ENCODE results near the gene SHLD1. TPM values are rescaled to one million over a fixed set of nuclear protein-coding genes. Genes with fewer than 3 reads are reported as not detected.

The SHLD1 gene
- total RNA-seq, 1 donor from 2014 or later: 10.0 TPM

DNA sequence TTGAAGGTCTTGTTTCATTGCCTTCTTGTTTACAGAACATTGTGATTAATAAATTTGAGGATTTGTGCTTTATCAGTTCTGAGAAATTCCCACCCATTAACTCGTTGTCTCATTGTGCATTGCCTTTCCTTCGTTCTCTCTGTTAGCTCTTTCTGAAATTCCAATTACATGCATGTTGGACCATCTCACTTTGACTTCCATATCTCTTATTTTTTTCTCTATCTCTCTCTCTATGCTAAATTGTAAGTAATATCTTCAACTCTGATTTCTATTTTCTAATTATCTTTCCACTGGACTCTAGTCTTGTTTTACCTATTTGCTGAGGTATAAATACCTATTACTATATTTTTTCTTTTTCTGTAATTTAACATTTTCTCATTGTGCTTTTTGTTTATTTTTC lies 92.3 kb downstream of the SHLD1 start:
- Mint-ChIP-seq H3K4me1 (peaks cover 51% of the 10 kb centered on the region), H3K9me3 (peaks cover 12% of the 10 kb centered on the region), H3K27ac (peak overlapping the region; percentile 74), H3K27me3 (ENCODE audit: low read depth) (no peaks in the 10 kb centered on the region), H3K4me3 (no peak overlapping the region), H3K36me3 (peaks cover 2% of the 10 kb centered on the region)
- DNase-seq (ENCODE audit: low spot score in 2 of 2, unreplicated experiment in 2 of 2): no peak
- no peak for TF ChIP-seq CTCF (IDR thresholded peaks at IDR 0.05; ENCODE audit: unreplicated experiment)

- H3K4me3 Mint-ChIP-seq: no peak overlapping the region
- H3K36me3 Mint-ChIP-seq: peaks cover 2% of the 10 kb centered on the region
- H3K27me3 Mint-ChIP-seq (ENCODE audit: low read depth): no peaks in the 10 kb centered on the region
- H3K9me3 Mint-ChIP-seq: peaks cover 12% of the 10 kb centered on the region
- no peak for DNase-seq (ENCODE audit: low spot score in 2 of 2, unreplicated experiment in 2 of 2)
- peaks cover 49% of the 10 kb centered on the region for H3K4me1 Mint-ChIP-seq
- TF ChIP-seq CTCF (IDR thresholded peaks at IDR 0.05; ENCODE audit: unreplicated experiment): no peak
- peak overlapping the region; percentile 74 for H3K27ac Mint-ChIP-seq
These were observed 92.9 kb downstream of the SHLD1 start for GRCh38 chr20:5843054-5843592.

- Mint-ChIP-seq H3K4me1 (peaks cover 47% of the 10 kb centered on the region), H3K27me3 (ENCODE audit: low read depth) (no peaks in the 10 kb centered on the region), H3K27ac (peak overlapping the region; percentile 63), H3K36me3 (peaks cover 2% of the 10 kb centered on the region), H3K9me3 (peaks cover 12% of the 10 kb centered on the region), H3K4me3 (no peak overlapping the region)
- no peak for DNase-seq (ENCODE audit: low spot score in 2 of 2, unreplicated experiment in 2 of 2)
- TF ChIP-seq CTCF (IDR thresholded peaks at IDR 0.05; ENCODE audit: unreplicated experiment): no peak
These were observed 94.0 kb downstream of the SHLD1 start for GRCh38 chr20:5844063-5844681.

GRCh38 chr20:5845681-5846615 lies 95.7 kb downstream of the SHLD1 start:
- peaks cover 2% of the 10 kb centered on the region for H3K36me3 Mint-ChIP-seq
- H3K27ac Mint-ChIP-seq: peak overlapping the region; percentile 70
- H3K4me3 Mint-ChIP-seq: peak overlapping the region; percentile 16
- H3K9me3 Mint-ChIP-seq: peaks cover 12% of the 10 kb centered on the region
- H3K4me1 Mint-ChIP-seq: peaks cover 41% of the 10 kb centered on the region
- H3K27me3 Mint-ChIP-seq (ENCODE audit: low read depth): no peaks in the 10 kb centered on the region
- DNase-seq (ENCODE audit: low spot score in 2 of 2, unreplicated experiment in 2 of 2): no peak
- no peak for TF ChIP-seq CTCF (IDR thresholded peaks at IDR 0.05; ENCODE audit: unreplicated experiment)

DNA sequence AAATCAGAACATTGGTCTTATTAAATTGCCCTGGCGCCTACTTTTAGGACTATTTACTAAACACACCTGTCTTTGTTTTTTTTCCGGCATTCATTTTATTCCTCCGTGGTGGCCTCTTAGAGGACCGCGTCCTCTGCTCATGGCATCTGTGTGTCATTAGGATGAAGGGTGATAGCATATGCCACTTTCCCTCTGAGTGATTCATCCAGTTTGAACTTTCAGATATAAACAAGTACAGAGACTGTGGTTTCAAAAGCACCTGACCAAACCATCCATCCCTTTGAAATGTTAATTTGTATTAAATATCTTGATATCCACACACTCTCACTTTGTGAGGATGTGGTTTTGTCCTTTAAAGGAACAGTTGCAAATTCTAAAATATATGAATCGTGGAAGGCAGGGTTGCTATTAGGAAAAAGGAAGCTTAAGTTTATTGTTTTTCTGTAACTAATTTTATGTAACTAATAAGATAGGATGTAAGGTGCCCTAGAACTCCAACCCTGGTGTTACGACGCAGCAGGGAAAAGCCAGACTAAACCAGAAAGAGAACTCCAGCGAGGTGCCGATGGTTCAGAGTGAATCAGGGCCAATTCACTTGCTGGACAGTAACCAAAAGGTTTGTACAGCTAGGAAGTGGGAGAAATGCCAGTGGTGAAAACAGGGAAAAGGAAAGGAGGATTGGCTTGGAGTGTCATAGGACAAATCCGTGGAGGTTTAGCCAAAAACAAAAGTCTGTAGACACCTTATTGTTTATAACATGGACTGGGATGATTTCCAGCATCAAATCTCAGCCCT lies 98.7 kb downstream of the SHLD1 start:
- DNase-seq (ENCODE audit: low spot score in 2 of 2, unreplicated experiment in 2 of 2): no peak
- no peak overlapping the region for H3K4me3 Mint-ChIP-seq
- H3K27me3 Mint-ChIP-seq (ENCODE audit: low read depth): no peaks in the 10 kb centered on the region
- no peaks in the 10 kb centered on the region for H3K9me3 Mint-ChIP-seq
- no peak for TF ChIP-seq CTCF (IDR thresholded peaks at IDR 0.05; ENCODE audit: unreplicated experiment)
- no peak overlapping the region for H3K27ac Mint-ChIP-seq
- no peaks in the 10 kb centered on the region for H3K36me3 Mint-ChIP-seq
- peaks cover 22% of the 10 kb centered on the region for H3K4me1 Mint-ChIP-seq

Data from mesothelial cell of epicardium (in vitro differentiated cells).